Left ventricle myocardium superior (tissue), 1 donor: Measurements from ENCODE around the gene ARHGEF10L. TPM values are rescaled to one million over a fixed set of nuclear protein-coding genes. Genes with fewer than 3 reads are reported as not detected.

Experiments used
- ATAC-seq: fragments of 200-7000 bp; cut with Tn5 transposase; one replicate; pipeline ENCODE4 v1.9.1; 2020; ENCODE audit warnings: mild to moderate bottlenecking, moderate library complexity
- DNase-seq: peaks from one replicate; pipeline ENCODE4 v3.0.0-alpha.2; 2020
- intact Hi-C: fragments of 100-400 bp; cut with micrococcal nuclease; formaldehyde crosslinking; loops from one replicate; pipeline ENCODE4 v1.11.0; 2022
- total RNA-seq: library from RNA; stranded (reverse); fragmentation: NEBNext Ultra II Directional; extraction: Animal tissue kit (Norgen Biotek cat#: 25700); gene quantifications from one replicate; pipeline ENCODE4 v1.2.1, GENCODE V29; 2021
- donor health status: DM: no; HTN: yes; CAD: no; lungs with severe emphysema.

Gene ARHGEF10L
- total RNA-seq, 1 donor from 2014 or later = 54.9 TPM

GRCh38 chr1:17640393-17640792 is 100.9 kb downstream of the ARHGEF10L start:
- intact Hi-C loops = no loop called here
- ATAC-seq = no peak
- no peak for DNase-seq

GRCh38 chr1:17640975-17641374 is 101.5 kb downstream of the ARHGEF10L start:
- DNase-seq (no peak), ATAC-seq (no peak)
- intact Hi-C loops = no loop called here

- ATAC-seq (no peak), DNase-seq (no peak)
- intact Hi-C loops = no loop called here
Observed at GRCh38 chr1:17642169-17642568, 102.7 kb downstream of the ARHGEF10L start.

GRCh38 chr1:17642943-17643342 is 103.4 kb downstream of the ARHGEF10L start:
- no peak for DNase-seq

GRCh38 chr1:17643861-17644703 is 104.6 kb downstream of the ARHGEF10L start:
- no peak for DNase-seq
- intact Hi-C loops = no loop called here
- ATAC-seq = no peak

More at GRCh38 chr1:17642943-17643342, 103.4 kb downstream of the ARHGEF10L start:
- intact Hi-C loops = no loop called here
- no peak for ATAC-seq

GRCh38 chr1:17645068-17645911 is 105.8 kb downstream of the ARHGEF10L start:
- intact Hi-C loops = no loop called here
- ATAC-seq (no peak), DNase-seq (peak; percentile 23)

GRCh38 chr1:17646444-17647280 is 107.2 kb downstream of the ARHGEF10L start:
- DNase-seq (no peak), ATAC-seq (no peak)
- intact Hi-C loops = no loop called here

GRCh38 chr1:17648457-17649145 is 109.1 kb downstream of the ARHGEF10L start:
- ATAC-seq (no peak), DNase-seq (no peak)
- intact Hi-C loops = no loop called here

GRCh38 chr1:17649371-17650106 is 110.0 kb downstream of the ARHGEF10L start:
- intact Hi-C loops = no loop called here
- DNase-seq (no peak), ATAC-seq (no peak)

- ATAC-seq = no peak
- intact Hi-C loops = no loop called here
- DNase-seq = no peak
Observed at GRCh38 chr1:17653276-17653675, 113.8 kb downstream of the ARHGEF10L start.

GRCh38 chr1:17653728-17654351 is 114.3 kb downstream of the ARHGEF10L start:
- intact Hi-C loops = no loop called here
- DNase-seq (peak; percentile 58), ATAC-seq (peak; percentile 52)

GRCh38 chr1:17654519-17654918 is 115.0 kb downstream of the ARHGEF10L start:
- intact Hi-C loops = no loop called here
- ATAC-seq (no peak), DNase-seq (no peak)

GRCh38 chr1:17655169-17655568 is 115.7 kb downstream of the ARHGEF10L start:
- intact Hi-C loops = no loop called here
- ATAC-seq = no peak
- no peak for DNase-seq

- ATAC-seq = no peak
Observed at GRCh38 chr1:17655922-17656321, 116.4 kb downstream of the ARHGEF10L start.

GRCh38 chr1:17657436-17657835 is 117.9 kb downstream of the ARHGEF10L start:
- ATAC-seq (no peak), DNase-seq (no peak)
- intact Hi-C loops = no loop called here

More at GRCh38 chr1:17655922-17656321, 116.4 kb downstream of the ARHGEF10L start:
- DNase-seq = no peak
- intact Hi-C loops = no loop called here

GRCh38 chr1:17658837-17659236 is 119.3 kb downstream of the ARHGEF10L start:
- DNase-seq (no peak), ATAC-seq (peak; percentile 13)
- intact Hi-C loops = no loop called here

GRCh38 chr1:17661546-17662157 is 122.2 kb downstream of the ARHGEF10L start:
- ATAC-seq (peak; percentile 48), DNase-seq (peak; percentile 75)
- intact Hi-C loops = no loop called here
